Naive B cell (primary cell): ENCODE data around the gene ITGB1BP2. TPM values are rescaled to one million over a fixed set of nuclear protein-coding genes. Genes with fewer than 3 reads are reported as not detected.
"Not testable (repeated sequence)": the region's sequence is repeated elsewhere in the genome, so short reads cannot be mapped to it uniquely, and the experiment has no call there.

ENCODE experiments used
- ATAC-seq, 2 donors: fragments of 150-1000 bp; cut with Tn5 transposase; 2 replicates each; pipeline ENCODE4 v1.10.0; 2021; ENCODE audit warnings: low read depth in 2 of 2, mild to moderate bottlenecking in 2 of 2, moderate library complexity in 2 of 2
- DNase-seq: peaks from one replicate; pipeline ENCODE4 v3.0.0; 2022
- H3K27ac Mint-ChIP-seq, 6 donors: one replicate each; pipeline ENCODE4 v1.8.0; 2020 to 2022; ENCODE audit warnings: mild to moderate bottlenecking in 6 of 6, mixed read lengths in 6 of 6, moderate library complexity in 5 of 6, inconsistent platforms in 2 of 6
- H3K27me3 Mint-ChIP-seq, 3 donors: one replicate each; pipeline ENCODE4 v1.8.0; 2021 to 2022; ENCODE audit warnings: mixed read lengths in 3 of 3, mild to moderate bottlenecking in 1 of 3
- H3K36me3 Mint-ChIP-seq, 2 donors: one replicate each; pipeline ENCODE4 v1.8.0; 2020 to 2022; ENCODE audit warnings: mixed read lengths in 2 of 2, inconsistent platforms in 1 of 2, mild to moderate bottlenecking in 1 of 2
- H3K4me1 Mint-ChIP-seq, 3 donors: one replicate each; pipeline ENCODE4 v1.8.0; 2020 to 2022; ENCODE audit warnings: mixed read lengths in 3 of 3, inconsistent platforms in 1 of 3, mild to moderate bottlenecking in 1 of 3, moderate library complexity in 1 of 3
- H3K4me3 Mint-ChIP-seq, 8 donors: one replicate each; pipeline ENCODE4 v1.8.0; 2020 to 2022; ENCODE audit warnings: mild to moderate bottlenecking in 8 of 8, mixed read lengths in 8 of 8, moderate library complexity in 8 of 8, inconsistent platforms in 2 of 8
- H3K9me3 Mint-ChIP-seq, 7 donors: one replicate each; pipeline ENCODE4 v1.8.0; 2020 to 2022; ENCODE audit warnings: mixed read lengths in 7 of 7, mild to moderate bottlenecking in 5 of 7, inconsistent platforms in 2 of 7, moderate library complexity in 1 of 7
- polyA plus RNA-seq, 6 donors: library from polyadenylated mRNA; unstranded; fragments of 300-500 nt; fragmentation: Illumina TruSeq; gene quantifications; one replicate each; pipeline ENCODE4 v1.2.3, GENCODE V29; 2021; ENCODE audit warnings: low read depth in 6 of 6

The ITGB1BP2 gene
- polyA plus RNA-seq, 6 donors from 2014 or later: not detected

DNA sequence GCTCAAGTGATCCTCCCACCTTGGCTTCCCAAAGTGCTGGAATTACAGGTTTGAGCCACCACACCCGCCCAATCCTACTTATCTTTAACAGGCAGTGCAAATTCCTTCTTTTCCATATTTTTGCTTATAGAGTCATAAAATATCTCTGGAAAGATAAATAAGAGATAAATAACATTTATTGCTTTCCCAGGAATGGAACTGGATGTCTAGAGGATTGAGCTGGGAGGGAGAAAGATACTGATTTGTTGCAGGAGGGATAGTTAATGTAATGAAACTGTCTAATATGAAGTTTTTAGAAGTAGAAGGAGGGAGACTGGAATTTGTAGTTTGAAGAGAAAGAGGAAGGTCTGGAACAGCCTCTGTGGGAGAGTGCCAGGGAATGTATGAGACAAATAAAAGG lies 20.2 kb downstream of the ITGB1BP2 start:
- DNase-seq (no peak), ATAC-seq (no peak)
- no peaks in the 10 kb centered on the region for H3K27me3 Mint-ChIP-seq
- H3K27ac Mint-ChIP-seq: no peak overlapping the region
- H3K4me1 Mint-ChIP-seq: peaks cover 0 to 3% (median 0%) of the 10 kb centered on the region in 3 donors
- H3K4me3 Mint-ChIP-seq: no peak overlapping the region
- peaks cover 0 to 2% of the 10 kb centered on the region in 2 donors for H3K36me3 Mint-ChIP-seq
- H3K9me3 Mint-ChIP-seq: peaks cover 0 to 8% (median 2%) of the 10 kb centered on the region in 7 donors

DNA sequence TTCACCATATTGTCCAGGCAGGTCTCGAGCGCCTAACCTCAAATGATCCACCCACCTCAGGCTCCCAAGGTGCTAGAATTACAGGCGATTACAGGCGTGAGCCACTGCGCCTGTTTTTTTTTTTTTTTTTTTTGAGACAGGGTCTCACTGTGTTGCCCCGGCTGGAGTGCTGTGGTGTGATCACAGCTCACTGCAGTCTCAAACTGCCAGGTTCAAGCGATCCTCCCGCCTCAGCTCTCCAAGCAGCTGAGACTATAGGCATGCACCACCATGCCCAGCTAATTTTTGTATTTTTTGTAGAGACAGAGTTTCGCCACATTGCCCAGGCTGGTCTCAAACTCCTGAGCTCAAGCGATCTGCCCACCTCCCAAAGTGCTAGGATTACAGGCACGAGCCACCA lies 22.9 kb downstream of the ITGB1BP2 start:
- not testable (repeated sequence) for H3K36me3 Mint-ChIP-seq, ATAC-seq, DNase-seq, H3K4me3 Mint-ChIP-seq, H3K27me3 Mint-ChIP-seq, H3K27ac Mint-ChIP-seq, H3K4me1 Mint-ChIP-seq
- peaks cover 1 to 11% (median 4%) of the 10 kb centered on the region in 7 donors for H3K9me3 Mint-ChIP-seq

DNA sequence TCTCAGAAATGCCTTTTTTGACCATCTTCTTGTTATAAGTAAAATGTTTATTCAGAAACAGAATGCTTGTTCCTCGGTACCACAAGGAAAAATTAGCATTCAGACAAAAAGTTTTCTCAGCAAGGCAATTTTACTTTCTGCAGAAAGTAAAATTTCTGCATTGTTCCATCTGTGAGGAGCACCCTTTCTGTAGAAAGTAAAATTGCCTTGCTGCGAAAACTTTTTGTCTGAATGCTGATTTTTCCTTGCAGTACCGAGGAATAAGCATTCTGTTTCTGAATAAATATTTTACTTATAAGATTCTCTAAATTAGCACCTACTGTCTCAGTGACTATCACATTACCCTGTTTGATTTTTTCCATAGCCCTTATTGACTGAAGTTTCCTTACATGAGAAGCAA lies 24.8 kb downstream of the ITGB1BP2 start:
- peaks cover 0 to 8% of the 10 kb centered on the region in 2 donors for H3K36me3 Mint-ChIP-seq
- H3K27ac Mint-ChIP-seq: no peak overlapping the region
- H3K9me3 Mint-ChIP-seq: peaks cover 1 to 11% (median 4%) of the 10 kb centered on the region in 7 donors
- no peaks in the 10 kb centered on the region for H3K27me3 Mint-ChIP-seq
- no peak for ATAC-seq
- no peak overlapping the region for H3K4me3 Mint-ChIP-seq
- no peak for DNase-seq
- peaks cover 0 to 3% (median 0%) of the 10 kb centered on the region in 3 donors for H3K4me1 Mint-ChIP-seq

DNA sequence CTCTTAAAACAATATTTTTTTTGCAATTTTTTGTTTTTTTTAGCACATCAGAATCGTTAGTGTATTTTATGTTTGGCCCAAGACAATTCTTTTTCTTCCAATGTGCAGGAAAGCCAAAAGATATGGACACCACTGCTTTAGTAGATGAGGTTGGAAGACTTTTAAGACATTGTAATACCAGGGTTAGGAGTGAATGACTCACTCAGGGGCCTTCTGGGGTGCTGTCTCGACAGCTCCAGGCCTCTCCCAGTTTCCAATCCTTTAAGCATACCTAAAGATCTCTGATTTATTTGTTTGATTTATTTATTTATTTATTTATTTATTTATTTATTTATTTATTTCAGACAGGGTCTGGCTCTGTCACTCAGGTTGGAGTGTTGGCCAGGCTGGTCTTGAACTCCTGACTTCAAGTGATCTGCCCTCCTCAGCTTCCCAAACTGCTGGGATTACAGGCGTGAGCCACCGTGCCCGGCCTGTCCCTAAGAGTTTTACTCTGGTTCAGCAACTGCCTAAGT lies 47.7 kb downstream of the ITGB1BP2 start:
- H3K4me3 Mint-ChIP-seq, H3K27me3 Mint-ChIP-seq, H3K27ac Mint-ChIP-seq, H3K4me1 Mint-ChIP-seq, ATAC-seq, H3K9me3 Mint-ChIP-seq, H3K36me3 Mint-ChIP-seq, DNase-seq: not testable (repeated sequence)

DNA sequence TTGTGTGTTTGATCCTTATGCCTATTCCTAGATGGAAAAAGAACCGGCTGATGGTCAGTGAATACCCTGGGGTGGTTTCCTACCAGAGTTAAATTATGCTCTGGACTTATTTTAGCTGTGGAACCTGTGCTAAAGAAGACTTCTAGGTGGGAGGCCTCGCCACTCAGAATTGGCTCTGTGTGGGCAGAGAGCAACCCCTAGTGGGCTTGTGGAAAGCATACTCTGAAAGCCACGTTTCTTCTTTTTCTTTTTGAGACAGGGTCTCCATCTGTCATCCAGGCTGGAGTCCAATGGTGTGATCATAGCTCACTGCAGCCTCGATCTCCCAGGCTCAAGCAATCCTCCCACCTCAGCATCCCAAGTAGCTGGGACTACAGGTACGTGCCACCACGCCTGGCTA lies 48.3 kb downstream of the ITGB1BP2 start:
- not testable (repeated sequence) for H3K4me3 Mint-ChIP-seq, H3K9me3 Mint-ChIP-seq, DNase-seq, ATAC-seq, H3K27me3 Mint-ChIP-seq, H3K27ac Mint-ChIP-seq, H3K4me1 Mint-ChIP-seq, H3K36me3 Mint-ChIP-seq

DNA sequence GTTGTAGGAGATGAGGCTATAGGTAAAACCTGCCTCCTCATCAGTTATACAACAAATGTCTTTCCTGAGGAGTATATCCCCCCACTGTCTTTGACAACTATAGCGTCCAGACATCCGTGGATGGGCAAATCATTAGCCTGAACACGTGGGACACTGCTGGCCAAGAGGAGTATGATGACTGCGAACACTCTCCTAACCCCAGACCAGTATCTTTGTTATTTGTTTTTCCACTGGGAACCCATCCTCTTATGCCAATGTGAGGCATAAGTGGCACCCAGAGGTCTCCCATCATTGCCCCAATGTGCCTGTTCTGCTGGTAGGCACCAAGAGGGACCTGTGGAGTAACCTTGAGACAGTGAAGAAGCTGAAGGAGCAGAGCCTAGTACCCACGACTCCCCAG lies 50.9 kb downstream of the ITGB1BP2 start:
- H3K36me3 Mint-ChIP-seq, H3K4me3 Mint-ChIP-seq, H3K27ac Mint-ChIP-seq, ATAC-seq, H3K4me1 Mint-ChIP-seq, H3K9me3 Mint-ChIP-seq, H3K27me3 Mint-ChIP-seq, DNase-seq: not testable (repeated sequence)

Other genes with a start within 250 kb of the ITGB1BP2 start
- gene SNX12, start 233.4 kb upstream of the ITGB1BP2 start, polyA plus RNA-seq: 1 to 10 TPM in 5 of 6 donors, under 1 TPM in 1; 0.86 to 7.6 (median 3.3) TPM
- gene FOXO4, start 205.9 kb upstream of the ITGB1BP2 start, polyA plus RNA-seq: 1 to 10 TPM; 1.1 to 3.7 (median 2.2) TPM
- 1 to 10 TPM in 5 of 6 donors, under 1 TPM in 1; 0.46 to 6.2 (median 2.0) TPM for gene CXorf65, start 195.0 kb upstream of the ITGB1BP2 start, polyA plus RNA-seq
- 1,000 to 10,000 TPM in 1 of 6 donors, 100 to 1,000 TPM in 5; 789 to 1,133 (median 826) TPM for gene IL2RG, start 190.2 kb upstream of the ITGB1BP2 start, polyA plus RNA-seq
- gene MED12, start 183.2 kb upstream of the ITGB1BP2 start, polyA plus RNA-seq: 10 to 100 TPM in 2 of 6 donors, 1 to 10 TPM in 4; 7.2 to 20.3 (median 9.0) TPM
- under 1 TPM in 2 of 6 donors, not detected in 4; 0.09 to 0.35 TPM for gene NLGN3, start 156.9 kb upstream of the ITGB1BP2 start, polyA plus RNA-seq
- not detected for gene GJB1, start 78.5 kb upstream of the ITGB1BP2 start, polyA plus RNA-seq
- 10 to 100 TPM in 1 of 6 donors, 1 to 10 TPM in 5; 5.8 to 10.0 (median 7.8) TPM for gene ZMYM3, start 47.6 kb upstream of the ITGB1BP2 start, polyA plus RNA-seq
- gene NONO, start 18.1 kb upstream of the ITGB1BP2 start, polyA plus RNA-seq: 100 to 1,000 TPM; 174 to 227 (median 183) TPM
- 10 to 100 TPM in 1 of 6 donors, 1 to 10 TPM in 5; 6.2 to 14.3 (median 7.1) TPM for gene TAF1, start 64.6 kb downstream of the ITGB1BP2 start, polyA plus RNA-seq
- 10 to 100 TPM; 17.5 to 39.7 (median 29.0) TPM for gene OGT, start 231.4 kb downstream of the ITGB1BP2 start, polyA plus RNA-seq